HuH-7 (cell line): ENCODE data around the gene SSC5D.
"Not testable (repeated sequence)": the region's sequence is repeated elsewhere in the genome, so short reads cannot be mapped to it uniquely, and the experiment has no call there.

Experiments used
- DNase-seq: peaks from one replicate; pipeline ENCODE4 v3.0.0; 2011; ENCODE audit warnings: low spot score

The SSC5D gene

GRCh38 chr19:55503502-55504251 is 15.4 kb downstream of the SSC5D start:
- peak; percentile 91 for DNase-seq

- no peak for DNase-seq
Measured at GRCh38 chr19:55504252-55504603, 16.0 kb downstream of the SSC5D start.

DNA sequence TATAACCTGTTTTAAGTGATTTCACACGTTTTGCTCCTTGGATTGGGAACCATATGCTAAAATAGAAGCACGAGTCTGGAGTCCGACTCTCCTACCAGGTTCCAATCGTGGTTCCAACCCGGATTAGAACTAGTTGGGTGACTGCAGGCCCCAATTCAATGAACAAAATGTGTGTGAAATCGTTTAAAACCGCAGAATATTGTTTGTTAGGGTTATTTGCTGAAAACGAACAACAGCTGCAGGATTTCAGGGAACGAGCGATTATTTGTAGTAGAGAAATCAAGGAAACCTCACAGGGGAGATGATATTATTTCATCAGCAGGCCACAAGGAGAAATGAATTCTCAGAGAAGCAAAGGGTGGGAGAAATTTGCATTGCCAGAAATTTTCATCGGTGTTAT is 16.7 kb downstream of the SSC5D start:
- no peak for DNase-seq

- DNase-seq: no peak
Measured at GRCh38 chr19:55508120-55508519, 19.9 kb downstream of the SSC5D start.

- DNase-seq: peak; percentile 99
Measured at GRCh38 chr19:55516878-55517620, 28.8 kb downstream of the SSC5D start.

- DNase-seq: no peak
Measured at GRCh38 chr19:55519451-55520311, 31.4 kb downstream of the SSC5D start.

DNA sequence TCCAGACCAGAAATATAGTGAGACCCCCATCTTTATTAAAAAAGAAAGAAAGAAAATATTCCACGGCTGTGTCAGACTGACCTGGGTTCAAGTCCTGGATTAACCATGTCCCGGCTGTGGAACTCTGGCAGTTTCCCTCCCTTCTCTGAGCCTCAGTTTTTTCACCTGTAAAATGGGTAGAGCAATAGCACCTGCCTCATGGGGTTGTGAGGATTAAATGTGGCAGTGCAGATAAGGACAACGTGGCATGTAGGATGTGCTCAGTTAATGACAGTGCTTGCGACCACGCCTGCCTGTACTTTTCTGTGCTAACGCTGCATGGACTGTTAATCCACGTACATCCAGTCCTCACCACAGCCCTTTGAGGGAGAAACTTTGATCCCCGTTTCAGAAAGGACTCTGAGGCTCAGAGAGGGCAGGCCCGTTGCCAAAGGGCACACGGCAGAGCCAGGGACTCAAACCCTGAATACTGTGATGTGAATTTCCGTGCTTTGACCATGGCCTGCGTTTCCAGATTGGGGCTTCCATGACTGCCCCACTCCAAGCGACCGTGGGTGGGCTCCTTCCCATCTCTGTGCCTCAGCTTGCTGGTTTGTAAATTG is 32.6 kb downstream of the SSC5D start:
- DNase-seq: no peak

DNA sequence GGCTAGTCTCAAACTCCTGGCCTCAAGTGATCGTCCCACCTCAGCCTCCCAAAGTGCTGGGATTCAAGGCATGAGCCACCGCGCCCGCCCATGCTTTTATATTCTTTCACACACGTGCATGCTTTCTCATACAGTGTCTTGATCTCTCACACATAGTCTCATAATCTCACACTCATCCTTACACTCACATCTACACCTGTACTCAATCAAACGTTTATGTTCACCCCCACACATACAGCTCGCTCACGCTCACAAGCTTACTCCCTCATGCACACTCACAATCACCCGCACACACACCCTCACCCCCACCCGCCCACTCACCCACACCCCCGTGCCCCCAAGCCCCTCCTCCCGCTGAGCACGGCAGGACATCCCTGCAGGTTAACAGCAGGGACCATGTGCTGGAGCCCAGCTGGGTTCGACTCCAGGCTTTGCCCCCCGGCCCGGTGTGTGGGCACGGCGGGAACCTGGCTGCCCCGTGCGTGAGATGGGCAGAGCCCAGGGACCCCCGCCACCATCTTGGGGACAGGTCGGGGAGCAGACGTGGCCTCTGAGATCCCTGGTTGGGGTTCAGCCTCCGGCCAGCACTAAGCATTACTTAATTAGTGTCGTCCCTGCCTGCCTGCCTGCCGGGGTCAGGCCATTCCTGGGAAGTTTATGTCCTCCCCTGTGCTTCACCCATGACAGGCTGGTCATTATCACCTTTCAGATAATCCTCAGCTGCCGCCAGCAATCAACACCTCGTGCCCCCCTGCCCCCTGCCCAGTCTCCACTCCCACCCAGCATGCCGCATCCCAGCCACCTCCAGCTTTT is 37.3 kb downstream of the SSC5D start:
- DNase-seq: no peak

DNA sequence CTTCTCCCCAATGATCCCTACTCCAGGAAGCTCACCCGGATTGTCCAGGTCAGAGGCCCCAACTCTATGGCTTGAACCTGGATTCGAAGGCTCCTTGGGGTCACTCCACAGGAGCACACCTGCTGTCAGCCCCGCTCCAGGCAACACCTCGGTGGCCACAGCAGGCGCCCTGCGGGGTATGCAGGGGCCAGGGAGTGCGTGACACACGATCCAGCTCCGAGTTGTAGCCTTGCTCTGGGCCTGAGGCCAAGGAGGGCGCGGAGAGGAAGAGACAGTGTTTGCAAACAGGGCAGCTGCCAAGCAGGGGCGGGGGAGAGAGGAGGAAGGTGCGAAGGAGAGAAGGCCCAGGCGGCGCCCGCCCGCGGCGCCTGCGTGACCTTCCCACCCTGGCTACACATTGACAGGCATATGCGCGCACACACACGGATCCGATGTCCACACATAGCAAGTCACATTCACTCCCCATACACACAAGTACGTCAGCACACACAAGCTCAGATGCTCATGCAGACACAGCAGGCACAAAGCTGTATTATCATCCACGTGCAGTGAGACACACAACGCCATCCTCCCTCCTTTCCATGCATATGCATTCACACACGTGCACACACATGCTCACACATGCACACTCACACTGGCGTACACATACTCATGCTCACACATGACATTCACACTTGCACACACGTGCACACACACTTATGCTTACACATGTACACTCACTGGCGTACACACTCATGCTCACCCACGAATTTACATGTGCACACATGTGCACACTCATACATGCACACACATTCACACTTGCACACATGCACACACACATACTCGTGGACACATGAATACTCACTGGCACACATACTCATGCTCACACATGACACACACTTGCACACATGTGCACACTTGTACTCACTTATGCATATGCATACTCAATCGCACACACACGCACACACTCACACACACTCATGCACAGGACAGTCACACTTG is 38.3 kb downstream of the SSC5D start:
- no peak for DNase-seq

GRCh38 chr19:55527197-55528029 is 39.2 kb downstream of the SSC5D start:
- DNase-seq: no peak

GRCh38 chr19:55528030-55528803 is 40.0 kb downstream of the SSC5D start:
- no peak for DNase-seq

DNA sequence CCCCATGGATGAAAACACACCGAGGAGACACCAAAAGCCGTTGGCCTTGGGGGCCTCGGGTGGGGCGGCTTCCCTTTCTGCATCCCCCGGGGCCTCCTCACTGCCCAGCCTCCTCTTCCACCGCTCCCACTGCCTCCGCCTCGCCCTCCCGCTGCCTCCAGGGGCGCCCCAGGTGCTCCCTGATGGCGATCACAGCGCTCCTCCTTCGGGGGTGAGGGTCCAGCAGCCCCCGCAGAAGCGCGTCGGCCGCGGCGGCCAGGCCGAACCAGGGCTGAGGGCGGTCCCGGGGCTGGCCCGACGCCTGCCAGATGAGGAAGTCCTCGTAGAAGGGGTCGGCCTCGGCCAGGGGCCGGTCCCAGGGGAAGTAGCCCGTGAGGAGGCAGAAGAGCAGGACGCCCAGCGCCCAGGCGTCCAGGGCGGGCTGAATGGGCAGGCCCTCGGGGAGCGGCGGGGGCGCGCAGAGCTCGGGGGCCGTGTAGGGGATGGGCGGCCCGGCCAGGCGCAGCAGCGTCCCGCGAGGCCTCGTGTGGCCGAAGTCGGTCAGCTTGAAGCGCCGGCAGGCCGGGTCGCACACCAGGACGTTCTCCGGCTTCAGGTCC is 41.5 kb downstream of the SSC5D start:
- DNase-seq: no peak

- DNase-seq: no peak
Measured at GRCh38 chr19:55530996-55531395, 42.8 kb downstream of the SSC5D start.

DNA sequence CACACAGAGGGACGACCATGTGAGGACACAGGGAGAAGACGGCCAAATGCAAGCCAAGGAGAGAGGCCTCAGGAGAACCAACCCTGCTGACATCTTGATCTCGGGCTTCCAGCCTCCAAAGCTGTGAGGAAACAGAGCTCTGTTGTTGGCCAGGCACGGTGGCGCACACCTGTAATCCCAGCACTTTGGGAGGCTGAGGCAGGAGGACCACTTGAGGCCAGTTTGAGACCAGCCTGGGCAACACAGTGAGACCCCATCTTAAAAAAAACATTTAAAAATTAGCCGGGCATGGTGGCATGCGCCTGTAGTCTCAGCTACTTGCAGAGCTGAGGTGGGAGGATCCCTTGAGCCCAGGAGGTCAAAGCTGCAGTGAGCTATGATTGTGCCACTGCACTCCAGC is 46.0 kb downstream of the SSC5D start:
- DNase-seq: not testable (repeated sequence)

- no peak for DNase-seq
Measured at GRCh38 chr19:55535173-55535964, 47.1 kb downstream of the SSC5D start.

- DNase-seq: no peak
Measured at GRCh38 chr19:55535965-55536350, 47.7 kb downstream of the SSC5D start.

DNA sequence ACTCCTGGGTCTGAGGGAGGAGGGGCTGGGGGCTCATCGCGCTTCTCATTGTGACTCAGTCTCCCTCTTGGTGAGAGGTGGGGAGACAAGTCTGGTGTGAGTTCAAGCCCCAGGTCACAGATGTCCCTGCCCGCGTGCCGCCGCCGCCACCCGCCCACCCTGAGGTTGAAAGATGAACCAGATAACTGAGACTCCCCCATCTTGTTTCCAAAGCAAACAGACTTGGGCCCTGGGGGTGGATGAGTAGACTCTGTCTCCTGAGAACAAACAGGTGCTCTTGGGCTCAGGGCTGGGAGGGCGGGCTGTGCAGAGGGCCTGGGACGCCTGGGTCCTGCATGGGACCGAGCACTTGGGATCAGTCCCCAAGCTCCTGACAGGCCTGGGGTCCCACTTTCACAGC is 48.1 kb downstream of the SSC5D start:
- no peak for DNase-seq
